ENCODE results near the gene SLC39A8.

DNA sequence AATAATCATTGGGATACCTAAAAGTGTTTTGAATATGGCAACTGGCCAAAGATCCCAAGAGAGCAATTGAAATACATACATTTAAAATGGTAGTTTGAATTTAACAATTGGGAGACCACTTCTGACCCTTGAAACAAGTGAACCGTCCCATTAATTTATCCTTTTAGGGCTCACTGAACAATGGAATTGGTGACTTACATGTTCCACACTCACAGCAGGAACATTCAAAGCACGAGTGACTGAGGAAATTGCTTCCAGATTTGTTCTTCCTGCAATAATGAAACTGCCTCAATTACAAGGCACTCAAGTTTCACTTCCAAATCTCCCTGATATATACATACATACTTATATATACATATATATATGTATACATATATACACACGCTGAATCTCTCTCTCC is 20.6 kb downstream of the SLC39A8 start:
- no peak for TF ChIP-seq EZH2 (IDR thresholded peaks at IDR 0.05; ENCODE audit: insufficient read depth, poor library complexity, severe bottlenecking)
- TF ChIP-seq EZH2phosphoT487 (IDR thresholded peaks at IDR 0.05; ENCODE audit: insufficient read depth, low read depth), result no peak
